HUES64 (cell line): ENCODE measurements around the gene ATP13A3.

ENCODE experiments used
- H3K27ac ChIP-seq: 2 replicates; pipeline ENCODE4 v1.7.0; 2013; ENCODE audit warnings: low read depth, low read length, inconsistent platforms
- H3K27me3 ChIP-seq: 2 replicates; pipeline ENCODE4 v1.6.1; 2013; ENCODE audit warnings: mild to moderate bottlenecking, low read length; ENCODE audit not compliant: insufficient read depth
- H3K36me3 ChIP-seq: 2 replicates; pipeline ENCODE4 v1.6.1; 2013; ENCODE audit warnings: mild to moderate bottlenecking, low read length; ENCODE audit not compliant: insufficient read depth
- H3K4me1 ChIP-seq: 2 replicates; pipeline ENCODE4 v1.6.1; 2013; ENCODE audit warnings: mild to moderate bottlenecking, low read length, moderate library complexity; ENCODE audit not compliant: insufficient read depth
- H3K4me3 ChIP-seq: 2 replicates; pipeline ENCODE4 v1.5.1; 2013; ENCODE audit warnings: mild to moderate bottlenecking, low read length, moderate library complexity
- H3K9ac ChIP-seq: 2 replicates; pipeline ENCODE4 v1.6.1; 2013; ENCODE audit warnings: mild to moderate bottlenecking, low read depth, low read length
- H3K9me3 ChIP-seq: 2 replicates; pipeline ENCODE4 v1.6.1; 2013; ENCODE audit warnings: low read depth, low read length; ENCODE audit not compliant: insufficient read depth
- WGBS: fragments of 150-250, 120-280 bp; methylation state at CpG from one replicate; pipeline ENCODE4 v1.1.7; 2013; ENCODE audit warnings: missing lambda C conversion rate; 5-methylcytosine and 5-hydroxymethylcytosine counted together

Gene ATP13A3

DNA sequence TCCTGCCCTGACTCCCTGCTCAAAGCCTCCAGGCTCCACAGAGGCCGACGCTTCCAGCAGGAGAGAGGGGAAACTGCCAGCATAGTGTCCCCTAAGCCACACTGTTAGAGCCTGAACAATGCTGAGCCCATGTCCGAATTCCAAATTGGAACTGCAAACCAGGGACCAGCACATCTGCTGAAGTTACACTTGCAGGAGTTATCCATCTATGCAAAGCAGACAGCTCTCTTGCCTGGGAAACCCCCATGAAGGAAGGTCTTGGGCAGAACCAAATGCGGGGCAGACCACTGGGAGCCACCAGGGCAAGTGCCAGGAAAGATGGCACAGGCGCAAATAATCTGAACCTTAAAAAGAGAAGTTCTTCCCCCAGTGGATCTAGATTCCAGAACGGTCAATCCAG, 117.9 kb downstream of the ATP13A3 start:
- H3K27me3 ChIP-seq: peaks cover 24% of the 10 kb centered on the region
- H3K4me1 ChIP-seq: peaks cover 22% of the 10 kb centered on the region; the same call in 1 of the 2 replicates
- no peak overlapping the region for H3K27ac ChIP-seq
- no peak overlapping the region for H3K4me3 ChIP-seq
- 87% methylated on average over 6 of the region's 6 CpGs for WGBS
- no peak overlapping the region for H3K9ac ChIP-seq
- no peaks in the 10 kb centered on the region for H3K9me3 ChIP-seq
- no peaks in the 10 kb centered on the region for H3K36me3 ChIP-seq

- no peaks in the 10 kb centered on the region for H3K9me3 ChIP-seq
- no peaks in the 10 kb centered on the region for H3K36me3 ChIP-seq
- no peak overlapping the region for H3K4me3 ChIP-seq
- 68% methylated on average over 18 of the region's 18 CpGs for WGBS
- H3K27me3 ChIP-seq: peaks cover 24% of the 10 kb centered on the region
- H3K27ac ChIP-seq: no peak overlapping the region
- H3K9ac ChIP-seq: no peak overlapping the region
- peaks cover 22% of the 10 kb centered on the region; the same call in 1 of the 2 replicates for H3K4me1 ChIP-seq
Measured at GRCh38 chr3:194367992-194368841, 118.6 kb downstream of the ATP13A3 start.

DNA sequence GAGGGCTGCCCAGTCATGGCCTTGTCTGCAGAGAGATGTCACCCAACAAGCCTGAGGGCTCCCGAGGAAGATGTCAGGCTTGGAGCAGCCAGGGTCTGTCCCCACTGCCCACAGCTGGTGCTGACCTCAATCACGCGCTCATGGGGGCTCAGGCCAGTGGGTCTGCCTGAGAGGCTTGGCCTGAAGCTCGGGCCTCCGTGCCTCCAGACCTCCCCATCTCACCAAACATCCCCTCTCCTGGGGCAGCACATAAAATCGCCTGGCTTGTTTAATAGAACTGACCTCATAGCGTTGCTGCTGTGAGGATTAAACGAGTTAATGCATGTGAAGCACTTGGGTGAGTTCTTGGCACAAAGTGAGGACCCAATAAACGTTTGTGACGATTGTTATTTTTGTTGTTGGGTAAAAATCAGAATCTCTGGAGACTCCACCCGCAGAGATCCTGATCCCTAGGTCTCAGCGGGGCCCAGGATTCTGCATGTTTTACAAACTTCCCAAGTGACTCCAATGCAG, 120.8 kb downstream of the ATP13A3 start:
- H3K27ac ChIP-seq: no peak overlapping the region
- H3K4me3 ChIP-seq: no peak overlapping the region
- 92% methylated on average over 12 of the region's 12 CpGs for WGBS
- peaks cover 24% of the 10 kb centered on the region for H3K27me3 ChIP-seq
- peaks cover 22% of the 10 kb centered on the region; the same call in 1 of the 2 replicates for H3K4me1 ChIP-seq
- H3K9ac ChIP-seq: no peak overlapping the region
- no peaks in the 10 kb centered on the region for H3K9me3 ChIP-seq
- no peaks in the 10 kb centered on the region for H3K36me3 ChIP-seq

DNA sequence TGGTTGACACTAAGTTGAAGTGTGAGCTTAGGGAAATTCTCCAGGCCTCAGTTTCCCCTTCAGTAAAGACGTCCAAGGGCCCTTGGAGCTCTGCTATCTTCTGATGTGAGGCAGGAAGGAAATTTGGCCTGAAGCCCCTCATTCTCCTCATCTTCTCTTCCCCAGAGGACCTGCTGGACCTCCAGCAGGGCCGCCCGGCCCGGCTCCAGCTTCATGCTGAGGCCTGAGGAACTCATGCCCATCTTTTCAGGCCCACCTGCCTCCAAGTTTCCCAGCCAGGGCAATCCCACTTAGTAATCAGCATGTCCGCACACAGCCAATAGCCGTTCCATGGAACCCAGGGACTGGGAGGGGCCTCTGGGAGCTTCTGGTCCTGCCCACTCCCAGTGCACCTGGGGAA, 121.3 kb downstream of the ATP13A3 start:
- Histone ChIP-seq H3K27ac (no peak overlapping the region), H3K36me3 (no peaks in the 10 kb centered on the region), H3K4me3 (no peak overlapping the region)

GRCh38 chr3:194364652-194365434, 122.0 kb downstream of the ATP13A3 start:
- Histone ChIP-seq H3K4me3 (no peak overlapping the region), H3K9ac (no peak overlapping the region), H3K4me1 (peaks cover 14% of the 10 kb centered on the region; the same call in 1 of the 2 replicates), H3K27ac (no peak overlapping the region), H3K36me3 (no peaks in the 10 kb centered on the region), H3K9me3 (no peaks in the 10 kb centered on the region), H3K27me3 (peaks cover 23% of the 10 kb centered on the region)
- WGBS: 45% methylated on average over 20 of the region's 20 CpGs

More for the DNA sequence above, 121.3 kb downstream of the ATP13A3 start:
- Histone ChIP-seq H3K27me3 (peaks cover 24% of the 10 kb centered on the region), H3K4me1 (peaks cover 20% of the 10 kb centered on the region; the same call in 1 of the 2 replicates), H3K9ac (no peak overlapping the region), H3K9me3 (no peaks in the 10 kb centered on the region)
- 92% methylated on average over 5 of the region's 6 CpGs for WGBS

DNA sequence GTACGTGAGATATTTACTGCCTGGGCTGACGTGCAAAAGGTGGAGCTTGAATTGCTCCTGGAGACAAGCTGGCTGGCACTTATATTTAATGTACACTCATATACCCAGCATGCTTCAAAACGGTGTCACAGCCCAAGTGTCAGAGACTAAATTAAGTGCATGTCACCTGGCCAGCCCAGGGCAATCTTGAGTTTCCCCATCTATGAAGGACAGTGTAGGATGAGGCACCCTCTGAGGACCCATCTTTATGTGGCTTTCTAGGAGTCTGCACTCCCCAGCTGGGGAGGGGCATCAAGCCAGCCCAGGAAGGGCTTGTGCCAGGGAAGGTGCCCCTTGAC, 122.5 kb downstream of the ATP13A3 start:
- Histone ChIP-seq H3K27me3 (peaks cover 18% of the 10 kb centered on the region), H3K4me3 (no peak overlapping the region), H3K4me1 (peaks cover 9% of the 10 kb centered on the region; the same call in 1 of the 2 replicates), H3K27ac (no peak overlapping the region), H3K9me3 (no peaks in the 10 kb centered on the region), H3K36me3 (no peaks in the 10 kb centered on the region), H3K9ac (no peak overlapping the region)
- 96% methylated on average over 3 of the region's 3 CpGs for WGBS

- Histone ChIP-seq H3K4me3 (no peak overlapping the region), H3K9me3 (no peaks in the 10 kb centered on the region), H3K9ac (no peak overlapping the region), H3K4me1 (no peaks in the 10 kb centered on the region), H3K27me3 (no peaks in the 10 kb centered on the region), H3K36me3 (no peaks in the 10 kb centered on the region), H3K27ac (no peak overlapping the region)
- 90% methylated on average over 18 of the region's 18 CpGs for whole genome bisulfite sequencing
Measured at GRCh38 chr3:194360568-194360967, 126.2 kb downstream of the ATP13A3 start.

DNA sequence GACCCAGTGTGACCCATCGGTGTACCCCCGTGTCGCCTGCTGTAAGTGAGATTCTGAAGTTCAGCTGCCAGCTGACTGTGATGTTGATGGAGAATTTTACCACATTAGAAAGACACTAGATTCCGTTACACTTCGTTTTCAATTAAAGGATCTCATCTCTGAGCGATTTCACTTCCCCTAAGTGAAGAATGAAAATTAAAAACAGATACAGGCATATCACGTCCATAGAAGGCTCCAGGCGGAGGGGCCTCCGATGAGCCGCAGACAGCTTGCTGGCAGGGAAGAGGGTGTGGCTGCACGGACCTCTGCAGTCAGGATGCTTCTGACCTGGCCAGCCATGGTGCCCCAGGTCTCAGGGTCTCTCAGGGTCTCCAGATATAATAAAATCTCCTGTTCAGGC, 129.1 kb downstream of the ATP13A3 start:
- Histone ChIP-seq H3K36me3 (no peaks in the 10 kb centered on the region), H3K27me3 (no peaks in the 10 kb centered on the region), H3K4me3 (no peak overlapping the region), H3K4me1 (no peaks in the 10 kb centered on the region), H3K9me3 (no peaks in the 10 kb centered on the region), H3K9ac (no peak overlapping the region), H3K27ac (no peak overlapping the region)
- 93% methylated on average over 11 of the region's 11 CpGs for WGBS

- Histone ChIP-seq H3K9me3 (no peaks in the 10 kb centered on the region), H3K36me3 (no peaks in the 10 kb centered on the region), H3K27me3 (no peaks in the 10 kb centered on the region), H3K4me1 (no peaks in the 10 kb centered on the region), H3K4me3 (no peak overlapping the region), H3K27ac (no peak overlapping the region), H3K9ac (no peak overlapping the region)
- WGBS: 89% methylated on average over 7 of the region's 7 CpGs
Measured at GRCh38 chr3:194355379-194355778, 131.4 kb downstream of the ATP13A3 start.

- no peaks in the 10 kb centered on the region for H3K36me3 ChIP-seq
- H3K27ac ChIP-seq: no peak overlapping the region
- WGBS: 81% methylated on average over 2 of the region's 2 CpGs
- H3K4me3 ChIP-seq: no peak overlapping the region
- H3K9ac ChIP-seq: no peak overlapping the region
- no peaks in the 10 kb centered on the region for H3K27me3 ChIP-seq
- H3K4me1 ChIP-seq: no peaks in the 10 kb centered on the region
- no peaks in the 10 kb centered on the region for H3K9me3 ChIP-seq
Measured at GRCh38 chr3:194354315-194354714, 132.5 kb downstream of the ATP13A3 start.
